Measurements from ENCODE around the gene AFM.
"Not testable (repeated sequence)": the region's sequence is repeated elsewhere in the genome, so short reads cannot be mapped to it uniquely, and the experiment has no call there.

AFM gene

DNA sequence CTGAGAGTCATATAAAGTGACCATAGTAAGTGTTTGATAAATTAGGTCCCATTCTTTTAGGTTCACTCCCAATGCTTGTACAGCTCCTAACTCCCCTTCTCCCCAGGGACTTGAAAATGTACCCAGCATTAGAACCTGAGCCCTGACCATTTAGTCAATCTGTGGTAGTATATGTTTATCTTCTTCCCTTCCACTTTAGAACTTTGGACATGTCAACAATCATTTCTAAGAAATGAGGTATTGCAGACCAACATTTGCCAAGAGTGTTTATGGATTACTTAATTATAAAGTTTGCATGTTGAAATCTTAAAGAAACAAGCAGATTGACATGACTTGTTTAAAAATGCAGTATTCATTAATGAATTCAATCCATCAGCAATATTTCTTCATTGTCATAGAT is 26.0 kb downstream of the AFM start:
- DNase-seq: no peak

DNA sequence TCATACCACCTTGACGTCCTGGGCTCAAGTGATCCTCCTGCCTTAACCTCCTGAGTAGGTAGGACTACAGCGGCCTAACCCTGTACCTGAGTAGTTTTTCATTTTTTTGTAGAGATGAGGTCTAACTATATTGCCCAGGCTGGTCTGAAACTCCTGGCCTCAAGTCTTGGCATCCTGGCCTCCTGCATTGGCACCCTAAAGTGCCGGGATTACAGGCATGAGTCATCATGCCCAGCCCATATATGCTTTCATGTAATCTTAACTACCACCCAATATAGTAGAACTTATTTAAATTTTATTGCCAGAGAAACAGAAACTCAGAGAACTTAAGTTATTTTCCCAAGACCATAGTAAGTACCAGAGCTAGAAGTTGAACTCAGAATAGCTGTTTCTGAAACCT is 27.1 kb downstream of the AFM start:
- no peak for DNase-seq

DNA sequence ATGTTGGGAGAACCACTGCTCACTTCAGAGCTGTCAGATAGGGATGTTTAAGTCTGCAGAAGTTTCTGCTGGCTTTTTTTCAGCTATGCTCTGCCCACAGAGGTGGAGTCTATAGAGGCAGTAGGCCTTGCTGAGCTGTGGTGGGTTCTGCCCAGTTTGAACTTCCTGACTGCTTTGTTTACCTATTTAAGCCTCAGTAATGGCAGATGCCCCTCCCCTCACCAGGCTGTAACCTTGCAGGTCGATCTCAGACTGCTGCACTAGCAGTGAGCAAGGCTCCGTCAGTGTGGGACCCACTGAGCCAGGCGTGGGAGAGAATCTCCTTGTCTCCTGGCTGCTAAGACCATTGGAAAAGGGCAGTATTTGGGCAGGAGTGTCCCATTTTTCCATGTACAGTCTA is 36.8 kb downstream of the AFM start:
- no peak for DNase-seq

DNA sequence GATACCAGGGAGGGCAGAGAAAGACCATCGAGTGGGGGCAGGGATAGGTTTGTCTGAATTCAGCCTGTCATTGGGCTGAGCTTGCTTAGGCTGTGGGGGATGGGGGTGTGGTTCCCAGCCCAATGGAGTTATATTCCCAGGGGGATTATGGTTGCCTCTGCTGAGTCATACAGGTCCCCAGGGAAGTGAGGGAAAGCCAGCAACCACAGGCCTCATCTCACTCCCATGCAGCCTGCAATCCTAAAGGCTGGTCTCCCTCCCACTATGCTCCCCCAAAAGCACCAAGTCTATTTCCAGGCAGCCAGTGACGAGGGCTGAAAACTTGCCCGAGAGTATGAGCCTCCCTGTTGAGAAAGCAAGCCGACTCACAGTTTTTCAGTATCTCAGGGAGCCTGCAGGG is 39.3 kb downstream of the AFM start:
- DNase-seq: no peak

- DNase-seq: no peak
These were observed 41.6 kb downstream of the AFM start for GRCh38 chr4:73523126-73523525.

DNA sequence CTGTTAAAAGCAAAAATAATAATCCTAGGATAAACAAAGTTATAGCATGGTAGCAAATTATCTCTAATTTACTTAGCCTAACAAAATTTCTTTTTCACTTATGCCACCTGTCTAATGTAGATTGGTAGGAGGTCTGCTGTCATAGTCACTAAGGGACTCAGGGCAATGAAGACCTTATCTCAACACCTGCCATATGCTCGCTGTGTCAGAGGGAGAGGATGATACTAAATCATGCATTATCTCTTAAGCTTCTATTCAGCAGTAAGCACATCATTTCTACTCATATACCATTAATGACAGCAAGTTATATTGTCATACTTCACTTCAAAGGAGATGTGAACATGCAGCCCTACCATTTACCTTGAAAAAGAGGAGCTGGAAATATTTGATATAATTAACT is 44.1 kb downstream of the AFM start:
- DNase-seq: no peak

GRCh38 chr4:73527196-73527595 is 45.7 kb downstream of the AFM start:
- DNase-seq: no peak

GRCh38 chr4:73528171-73528570 is 46.6 kb downstream of the AFM start:
- DNase-seq: no peak

DNA sequence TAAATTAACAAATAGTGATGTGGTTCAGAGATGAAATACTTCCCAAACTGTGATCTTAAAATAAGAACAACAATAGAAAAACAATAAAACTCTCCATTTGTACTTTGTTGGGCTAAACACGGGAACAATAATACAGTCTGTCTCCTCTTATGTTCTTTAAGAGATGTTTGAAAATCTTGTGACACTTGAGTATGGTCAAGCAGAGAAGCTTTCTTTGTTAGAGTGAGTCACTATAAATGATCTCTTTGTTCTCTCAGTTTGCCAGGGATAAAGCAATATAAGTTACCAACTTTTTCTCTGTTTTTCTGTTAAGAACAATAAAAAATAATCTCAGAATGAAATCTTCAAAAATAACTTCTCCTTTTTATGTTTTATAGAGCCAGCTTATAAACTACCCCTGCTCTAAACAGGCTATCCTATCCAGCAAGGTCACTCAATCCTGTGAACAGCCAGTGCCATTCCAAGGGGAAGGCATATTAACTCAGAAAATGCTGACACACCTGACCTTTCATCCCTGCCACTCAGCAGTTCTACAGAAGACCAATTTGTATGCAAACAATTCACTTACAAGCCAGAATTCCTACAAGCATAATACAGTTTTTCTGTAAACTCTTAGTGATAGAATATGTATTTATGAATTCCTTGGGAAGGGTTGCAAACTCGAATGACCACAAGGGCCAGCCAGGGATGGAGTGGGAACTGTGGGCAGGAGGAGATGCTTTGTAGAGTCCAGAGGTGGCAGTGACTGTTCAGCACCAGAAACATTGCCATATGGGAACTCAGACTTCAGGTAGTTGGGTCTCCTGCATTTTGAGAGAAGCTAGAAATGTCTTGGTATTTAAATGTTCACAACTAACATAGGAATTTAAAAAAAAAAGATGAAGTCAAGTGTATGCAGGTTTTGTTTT is 52.2 kb downstream of the AFM start:
- no peak for DNase-seq

DNA sequence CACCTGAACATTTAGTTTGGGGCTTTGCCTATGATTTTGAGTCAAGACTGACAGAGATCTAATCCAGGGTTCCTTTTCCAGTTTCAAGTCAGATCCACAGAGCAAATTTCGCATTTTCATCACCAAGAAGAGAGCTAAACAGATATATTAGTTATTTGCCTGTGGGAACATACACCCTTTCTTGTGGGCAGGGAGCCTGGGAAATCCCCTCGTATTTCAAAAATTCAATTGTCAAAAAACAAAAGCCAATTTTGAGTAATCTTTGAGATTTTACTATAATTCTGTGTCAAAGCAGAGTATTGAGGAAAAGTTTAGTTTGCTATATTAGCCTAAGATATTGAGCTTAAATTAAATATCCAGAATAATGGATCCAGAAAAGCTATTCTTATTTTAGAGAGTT is 56.6 kb downstream of the AFM start:
- no peak for DNase-seq

GRCh38 chr4:73539386-73539785 is 57.8 kb downstream of the AFM start:
- DNase-seq: no peak

DNA sequence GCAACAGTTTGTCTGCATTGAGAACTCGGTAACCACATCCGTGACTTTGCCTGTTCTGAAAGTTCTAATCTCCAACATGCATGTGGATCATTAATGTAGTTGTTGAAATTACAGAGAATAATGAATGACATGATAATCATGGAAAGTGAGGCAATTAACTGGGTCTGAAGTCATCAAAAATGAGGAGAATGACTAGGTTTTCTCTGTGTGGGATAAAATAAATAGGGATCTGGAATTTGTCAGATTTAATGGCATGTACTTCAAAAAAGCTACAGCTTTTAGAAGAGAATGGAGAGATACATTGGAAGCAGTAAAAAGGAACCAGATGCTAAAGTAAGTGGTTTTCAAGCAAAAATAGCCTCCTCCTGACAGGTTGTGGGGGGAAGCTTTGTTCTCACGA is 59.3 kb downstream of the AFM start:
- DNase-seq: no peak

DNA sequence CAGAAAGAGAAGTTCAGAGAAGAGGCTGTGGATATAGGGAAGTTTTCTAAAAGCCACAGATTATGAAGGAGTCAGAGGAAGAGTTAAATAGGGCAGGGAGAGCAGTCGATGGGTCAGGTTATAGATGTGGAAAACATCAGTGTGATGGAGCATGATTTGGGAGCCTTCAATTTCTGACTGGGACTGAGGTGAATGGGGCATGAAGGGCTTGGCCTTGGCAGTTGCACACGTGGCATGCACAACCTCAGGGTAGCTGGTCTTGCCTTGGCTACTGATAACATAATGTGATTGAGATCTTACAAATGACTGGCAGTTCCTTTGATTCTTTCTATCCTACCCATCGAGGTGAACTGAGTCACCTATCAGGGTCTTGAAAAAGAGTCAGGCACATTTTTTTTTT is 59.7 kb downstream of the AFM start:
- no peak for DNase-seq

DNA sequence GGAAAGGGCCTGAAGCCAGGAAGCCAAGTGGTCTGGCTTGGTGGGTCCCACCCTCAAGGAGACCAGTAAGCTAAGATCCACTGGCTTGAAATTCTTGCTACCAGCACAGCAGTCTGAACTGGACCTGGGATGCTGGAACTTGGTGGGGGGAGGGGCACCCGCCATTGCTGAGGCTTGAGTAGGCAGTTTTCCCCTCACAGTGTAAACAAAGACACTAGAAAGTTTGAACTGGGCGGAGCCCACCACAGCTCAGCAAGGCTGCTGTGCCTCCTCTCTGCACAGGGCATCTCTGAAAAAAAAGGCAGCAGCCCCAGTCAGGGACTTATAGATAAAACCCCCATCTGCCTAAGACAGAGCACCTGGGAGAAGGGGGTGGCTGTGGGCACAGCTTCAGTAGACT is 63.1 kb downstream of the AFM start:
- no peak for DNase-seq

DNA sequence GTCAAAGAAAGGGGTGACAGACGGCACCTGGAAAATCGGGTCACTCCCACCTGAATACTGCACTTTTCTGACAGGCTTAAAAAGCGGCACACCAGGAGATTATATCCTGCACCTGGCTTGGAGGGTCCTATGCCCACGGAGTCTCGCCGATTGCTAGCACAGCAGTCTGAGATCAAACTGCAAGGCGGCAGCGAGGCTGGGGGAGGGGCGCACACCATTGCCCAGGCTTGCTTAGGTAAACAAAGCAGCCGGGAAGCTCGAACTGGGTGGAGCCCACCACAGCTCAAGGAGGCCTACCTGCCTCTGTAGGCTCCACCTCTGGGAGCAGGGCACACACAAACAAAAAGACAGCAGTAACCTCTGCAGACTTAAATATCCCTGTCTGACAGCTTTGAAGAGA is 69.3 kb downstream of the AFM start:
- not testable (repeated sequence) for DNase-seq

All from hippocampal formation (tissue), 2 donors.